Measurements from ENCODE around the gene CGREF1. TPM values are rescaled to one million over a fixed set of nuclear protein-coding genes. Genes with fewer than 3 reads are reported as not detected.

The CGREF1 gene
- total and polyA plus RNA-seq, 2 donors (not counting 1 experiment from before 2014, with no cell fraction given) = not detected

GRCh38 chr2:27149570-27150405 is 30.9 kb upstream of the CGREF1 start:
- Histone ChIP-seq H3K4me1 (ENCODE audit: control insufficient read depth in 2 of 2, insufficient read depth in 2 of 2, low read length in 2 of 2) (no peaks in the 10 kb centered on the region), H3K27ac (ENCODE audit: low read length in 2 of 2) (no peak overlapping the region), H3K4me2 (replicated peaks; ENCODE audit: low read depth, low read length, poor library complexity, severe bottlenecking) (no peak overlapping the region), H3K27me3 (replicated peaks in 1 of 4; ENCODE audit: control extremely low read depth in 1 of 4, control insufficient read depth in 3 of 4, insufficient read depth in 4 of 4, low read length in 3 of 4) (peaks cover 0 to 7% (median 0%) of the 10 kb centered on the region in 4 experiments), H3K9me3 (ENCODE audit: control extremely low read depth in 1 of 3, control insufficient read depth in 2 of 3, insufficient read depth in 1 of 3, low read length in 2 of 3) (no peaks in the 10 kb centered on the region), H3K36me3 (replicated peaks in 1 of 2; ENCODE audit: control extremely low read depth in 1 of 2, control insufficient read depth in 1 of 2, extremely low read depth in 1 of 2, insufficient read depth in 2 of 2, low read length in 1 of 2) (no peaks in the 10 kb centered on the region), H3K4me3 (ENCODE audit: control extremely low read depth in 1 of 5, extremely low read depth in 1 of 5, insufficient read depth in 1 of 5, low read depth in 2 of 5, low read length in 4 of 5) (no peak overlapping the region), H3K79me2 (ENCODE audit: control insufficient read depth, insufficient read depth, low read length) (no peaks in the 10 kb centered on the region), H2AFZ (ENCODE audit: insufficient read depth, low read depth, low read length, poor library complexity, severe bottlenecking) (no peak overlapping the region), H4K20me1 (ENCODE audit: control insufficient read depth, insufficient read depth, low read length, poor library complexity, severe bottlenecking) (no peaks in the 10 kb centered on the region), H3K9ac (ENCODE audit: low read length) (no peak overlapping the region)
- Mint-ChIP-seq H3K4me1 (no peaks in the 10 kb centered on the region), H3K27me3 (peaks cover 17% of the 10 kb centered on the region), H3K4me3 (no peak overlapping the region), H3K27ac (no peak overlapping the region), H3K9me3 (ENCODE audit: insufficient read depth) (no peaks in the 10 kb centered on the region)
- WGBS (ENCODE audit: insufficient coverage) = 94% methylated on average over 29 of the region's 29 CpGs
- ATAC-seq (ENCODE audit: low read depth) (no peak), DNase-seq (no peak)
- TF ChIP-seq EZH2 (IDR thresholded peaks at IDR 0.05; ENCODE audit: borderline replicate concordance, insufficient read depth, low read depth, low read length, poor library complexity, severe bottlenecking) = no peak
- TF ChIP-seq CTCF (IDR thresholded peaks at IDR 0.05) = no peak
- POLR2A ChIA-PET = interaction anchor here (1.0 kb wide), 1 partner anchor 14 kb away, joined by 3 read pairs; no protein-coding TSS in a partner anchor
- intact Hi-C loops (cut with micrococcal nuclease) = no loop called here
- CTCF ChIA-PET = interaction anchor here (2.3 kb wide), 1 partner anchor 21 kb away, joined by 10 read pairs; no protein-coding TSS in a partner anchor

- H3K27me3 Mint-ChIP-seq = peaks cover 18% of the 10 kb centered on the region
- H3K79me2 ChIP-seq (ENCODE audit: control insufficient read depth, insufficient read depth, low read length) = no peaks in the 10 kb centered on the region
- H3K27ac Mint-ChIP-seq = no peak within 1 kb of the TSS
- no peak within 1 kb of the TSS for H3K9ac ChIP-seq (ENCODE audit: low read length)
- H2AFZ ChIP-seq (ENCODE audit: insufficient read depth, low read depth, low read length, poor library complexity, severe bottlenecking) = no peak within 1 kb of the TSS
- ChIA-PET CTCF (no interaction called here), POLR2A (interaction anchor here (1.0 kb wide), 1 partner anchor 13 kb away, joined by 3 read pairs; no protein-coding TSS in a partner anchor)
- DNase-seq = no peak
- H3K27ac ChIP-seq (ENCODE audit: low read length in 2 of 2) = no peak within 1 kb of the TSS
- H3K27me3 ChIP-seq (replicated peaks in 1 of 4; ENCODE audit: control extremely low read depth in 1 of 4, control insufficient read depth in 3 of 4, insufficient read depth in 4 of 4, low read length in 3 of 4) = peaks cover 0 to 3% (median 0%) of the 10 kb centered on the region in 4 experiments
- no peak within 1 kb of the TSS for H3K4me3 ChIP-seq (ENCODE audit: control extremely low read depth in 1 of 5, extremely low read depth in 1 of 5, insufficient read depth in 1 of 5, low read depth in 2 of 5, low read length in 4 of 5)
- TF ChIP-seq EZH2 (IDR thresholded peaks at IDR 0.05; ENCODE audit: borderline replicate concordance, insufficient read depth, low read depth, low read length, poor library complexity, severe bottlenecking) (no peak), CTCF (IDR thresholded peaks at IDR 0.05) (no peak)
- no peaks in the 10 kb centered on the region for H3K9me3 Mint-ChIP-seq (ENCODE audit: insufficient read depth)
- no peak within 1 kb of the TSS for H3K4me3 Mint-ChIP-seq
- intact Hi-C loops (cut with micrococcal nuclease) = no loop called here
- 90% methylated on average over 12 of the region's 12 CpGs for WGBS (ENCODE audit: insufficient coverage)
- H3K4me1 ChIP-seq (ENCODE audit: control insufficient read depth in 2 of 2, insufficient read depth in 2 of 2, low read length in 2 of 2) = no peaks in the 10 kb centered on the region
- no peak for ATAC-seq (ENCODE audit: low read depth)
- no peaks in the 10 kb centered on the region for H3K4me1 Mint-ChIP-seq
- no peaks in the 10 kb centered on the region for H3K36me3 ChIP-seq (replicated peaks in 1 of 2; ENCODE audit: control extremely low read depth in 1 of 2, control insufficient read depth in 1 of 2, extremely low read depth in 1 of 2, insufficient read depth in 2 of 2, low read length in 1 of 2)
- no peak within 1 kb of the TSS for H3K4me2 ChIP-seq (replicated peaks; ENCODE audit: low read depth, low read length, poor library complexity, severe bottlenecking)
- H4K20me1 ChIP-seq (ENCODE audit: control insufficient read depth, insufficient read depth, low read length, poor library complexity, severe bottlenecking) = no peaks in the 10 kb centered on the region
- no peaks in the 10 kb centered on the region for H3K9me3 ChIP-seq (ENCODE audit: control extremely low read depth in 1 of 3, control insufficient read depth in 2 of 3, insufficient read depth in 1 of 3, low read length in 2 of 3)
Measured at GRCh38 chr2:27148801-27149439, 30.0 kb upstream of the CGREF1 start, which contains the start of gene TCF23. Gene TCF23, plus strand, starts transcription at chr2:27149004. Its CDS starts 130 bp downstream, at chr2:27149134.
